Activated T-cell treated with anti-CD3 and anti-CD28 coated beads, Interleukin-2, amount 50 U/mL, for 4 hours (primary cell): Measurements from ENCODE around the gene PGM5. TPM values are rescaled to one million over a fixed set of nuclear protein-coding genes. Genes with fewer than 3 reads are reported as not detected.

Experiments used
- ATAC-seq, 2 donors: fragments of 200-7000 bp; cut with Tn5 transposase; one replicate each; pipeline ENCODE4 v1.10.0; 2021
- DNase-seq: peaks from one replicate; pipeline ENCODE4 v3.0.0-alpha.2; 2020
- H3K27me3 Mint-ChIP-seq: one replicate; pipeline ENCODE4 v1.8.0; 2021; ENCODE audit warnings: low read depth, mixed read lengths
- H3K36me3 Mint-ChIP-seq: one replicate; pipeline ENCODE4 v1.8.0; 2022; ENCODE audit warnings: mixed read lengths; ENCODE audit not compliant: insufficient read depth
- H3K4me1 Mint-ChIP-seq: one replicate; pipeline ENCODE4 v1.8.0; 2021; ENCODE audit warnings: low read depth, mixed read lengths
- H3K4me3 Mint-ChIP-seq: one replicate; pipeline ENCODE4 v1.8.0; 2021; ENCODE audit warnings: mild to moderate bottlenecking, moderate library complexity, mixed read lengths
- H3K9me3 Mint-ChIP-seq: one replicate; pipeline ENCODE4 v1.8.0; 2021; ENCODE audit warnings: mixed read lengths
- total RNA-seq, 3 donors: library from RNA; stranded (reverse); gene quantifications; one replicate each; pipeline ENCODE4 v1.2.1, GENCODE V29; 2021

The PGM5 gene
- total RNA-seq, 3 donors from 2014 or later = not detected

DNA sequence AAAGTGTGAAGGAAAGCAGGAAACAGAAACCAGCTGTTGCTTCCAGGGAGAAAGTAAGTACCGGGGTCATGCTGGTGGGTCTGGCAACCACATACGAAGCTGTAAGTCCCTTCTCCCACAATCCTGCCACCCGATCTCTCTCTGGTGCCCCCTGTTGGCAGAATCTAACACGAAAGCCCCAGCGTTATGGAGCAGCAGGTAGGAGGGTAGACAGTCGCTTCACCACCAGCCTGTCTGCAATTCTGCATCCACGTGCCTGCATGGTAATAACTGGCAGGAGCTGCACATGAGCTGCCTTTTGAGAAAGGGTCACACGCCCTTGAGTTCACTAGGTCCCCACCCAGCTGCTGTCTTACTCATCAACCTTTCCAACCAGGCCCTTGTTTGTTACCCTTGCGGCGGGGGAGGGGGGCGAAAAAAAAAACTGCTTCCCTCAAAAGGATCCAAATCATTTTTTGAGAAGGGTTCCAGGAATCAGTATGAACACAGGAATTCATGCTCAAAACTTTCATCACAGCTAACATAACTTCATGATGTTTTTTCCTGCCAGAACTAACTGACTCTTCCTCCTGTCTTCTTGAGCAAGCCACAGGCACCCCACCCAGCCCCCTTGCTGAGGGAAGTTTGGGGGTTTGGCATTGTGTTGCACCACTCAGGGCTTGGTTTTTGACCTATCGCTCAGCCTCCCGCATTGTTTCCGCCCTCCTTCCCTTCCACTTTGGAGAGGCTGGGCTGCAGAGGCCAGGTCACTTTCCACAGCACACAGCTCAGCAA, 203.8 kb downstream of the PGM5 start:
- Mint-ChIP-seq H3K27me3 (peaks cover 22% of the 10 kb centered on the region), H3K9me3 (no peaks in the 10 kb centered on the region), H3K4me3 (no peak overlapping the region), H3K36me3 (no peaks in the 10 kb centered on the region), H3K4me1 (peaks cover 7% of the 10 kb centered on the region)
- DNase-seq (peak; percentile 29), ATAC-seq (peak; percentile 40 to 54)

DNA sequence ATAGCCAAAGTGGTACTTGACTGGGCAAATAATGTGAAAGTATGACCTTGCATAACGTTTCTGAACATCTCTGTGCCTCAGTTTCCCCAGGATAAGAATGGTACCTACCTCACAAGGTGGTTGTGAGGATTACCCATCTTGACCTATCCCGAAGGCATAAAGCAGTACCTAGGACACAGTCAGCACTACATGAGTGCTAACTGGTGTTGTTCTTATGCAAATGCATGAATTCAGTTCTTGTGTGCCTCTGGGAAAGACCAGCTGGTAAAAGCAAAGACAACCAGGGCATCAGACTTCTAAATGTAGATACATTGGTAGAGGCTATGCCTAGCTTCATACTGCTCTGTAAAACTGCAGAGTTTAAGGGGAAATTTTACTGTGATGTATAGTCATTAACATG, 206.1 kb downstream of the PGM5 start:
- no peak overlapping the region for H3K4me3 Mint-ChIP-seq
- ATAC-seq = no peak
- DNase-seq = no peak
- H3K27me3 Mint-ChIP-seq = peaks cover 23% of the 10 kb centered on the region
- peaks cover 7% of the 10 kb centered on the region for H3K4me1 Mint-ChIP-seq
- H3K9me3 Mint-ChIP-seq = no peaks in the 10 kb centered on the region
- no peaks in the 10 kb centered on the region for H3K36me3 Mint-ChIP-seq

DNA sequence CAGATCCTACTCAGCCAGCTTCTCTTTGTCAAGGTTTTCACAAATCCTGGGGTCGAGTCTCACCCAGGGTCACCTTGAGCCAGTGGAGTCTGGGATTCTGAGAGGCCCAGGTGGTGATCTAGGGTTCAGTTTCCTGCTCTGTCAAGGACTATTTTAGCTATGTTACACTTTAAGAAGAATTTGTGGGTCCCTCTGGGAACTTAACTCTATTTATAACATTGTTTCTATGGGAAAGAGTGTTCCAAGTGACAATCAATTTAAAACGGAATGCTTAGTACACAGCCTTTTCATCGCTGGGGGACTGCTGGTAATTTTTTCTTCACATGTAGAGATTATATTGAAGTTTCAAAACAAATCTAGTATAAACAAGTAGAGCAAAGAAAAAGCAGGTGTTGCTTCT, 211.2 kb downstream of the PGM5 start:
- Mint-ChIP-seq H3K9me3 (peaks cover 9% of the 10 kb centered on the region), H3K4me3 (no peak overlapping the region), H3K36me3 (no peaks in the 10 kb centered on the region), H3K27me3 (peaks cover 35% of the 10 kb centered on the region), H3K4me1 (no peaks in the 10 kb centered on the region)
- DNase-seq (no peak), ATAC-seq (no peak)

DNA sequence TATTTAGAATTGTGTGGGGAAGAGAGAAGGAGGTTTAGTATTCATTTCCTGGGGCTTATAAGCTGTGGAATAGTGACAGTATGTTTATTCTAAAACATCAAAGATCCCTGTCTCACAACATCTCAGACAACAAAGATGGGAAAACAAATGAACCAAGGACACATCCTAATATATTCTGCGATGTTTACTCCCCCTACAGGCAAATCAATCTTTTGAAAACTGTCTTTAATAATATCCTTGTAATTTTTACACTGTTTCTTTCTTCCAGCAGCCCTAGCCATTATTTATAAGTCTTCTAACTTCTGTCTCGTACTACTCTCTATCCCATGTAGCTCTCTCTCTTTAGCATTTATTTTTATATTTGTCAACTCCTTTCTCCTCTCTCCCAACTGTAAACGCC, 217.7 kb downstream of the PGM5 start:
- ATAC-seq (no peak), DNase-seq (no peak)
- Mint-ChIP-seq H3K27me3 (peaks cover 16% of the 10 kb centered on the region), H3K9me3 (peaks cover 9% of the 10 kb centered on the region), H3K4me3 (no peak overlapping the region), H3K4me1 (no peaks in the 10 kb centered on the region), H3K36me3 (no peaks in the 10 kb centered on the region)

DNA sequence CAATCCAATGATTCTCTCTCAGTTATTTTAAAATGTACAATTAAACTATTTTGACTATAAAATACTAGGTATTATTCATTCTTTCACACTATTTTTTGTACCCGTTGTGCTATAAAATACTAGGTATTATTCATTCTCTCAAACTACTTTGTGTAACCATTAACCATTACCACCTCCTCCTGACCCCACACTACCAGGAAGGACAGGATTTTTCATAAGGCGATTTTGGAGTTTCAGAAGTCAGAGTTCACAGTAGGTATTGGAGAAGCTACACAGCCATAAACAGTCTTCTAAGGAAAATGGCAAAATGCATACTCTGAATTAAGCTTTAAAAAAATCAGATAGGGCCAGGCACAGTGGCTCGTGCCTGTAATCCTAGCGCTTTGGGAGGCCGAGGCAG, 219.4 kb downstream of the PGM5 start:
- no peaks in the 10 kb centered on the region for H3K4me1 Mint-ChIP-seq
- H3K36me3 Mint-ChIP-seq = no peaks in the 10 kb centered on the region
- H3K27me3 Mint-ChIP-seq = peaks cover 12% of the 10 kb centered on the region
- DNase-seq (no peak), ATAC-seq (no peak)
- peaks cover 9% of the 10 kb centered on the region for H3K9me3 Mint-ChIP-seq
- no peak overlapping the region for H3K4me3 Mint-ChIP-seq

DNA sequence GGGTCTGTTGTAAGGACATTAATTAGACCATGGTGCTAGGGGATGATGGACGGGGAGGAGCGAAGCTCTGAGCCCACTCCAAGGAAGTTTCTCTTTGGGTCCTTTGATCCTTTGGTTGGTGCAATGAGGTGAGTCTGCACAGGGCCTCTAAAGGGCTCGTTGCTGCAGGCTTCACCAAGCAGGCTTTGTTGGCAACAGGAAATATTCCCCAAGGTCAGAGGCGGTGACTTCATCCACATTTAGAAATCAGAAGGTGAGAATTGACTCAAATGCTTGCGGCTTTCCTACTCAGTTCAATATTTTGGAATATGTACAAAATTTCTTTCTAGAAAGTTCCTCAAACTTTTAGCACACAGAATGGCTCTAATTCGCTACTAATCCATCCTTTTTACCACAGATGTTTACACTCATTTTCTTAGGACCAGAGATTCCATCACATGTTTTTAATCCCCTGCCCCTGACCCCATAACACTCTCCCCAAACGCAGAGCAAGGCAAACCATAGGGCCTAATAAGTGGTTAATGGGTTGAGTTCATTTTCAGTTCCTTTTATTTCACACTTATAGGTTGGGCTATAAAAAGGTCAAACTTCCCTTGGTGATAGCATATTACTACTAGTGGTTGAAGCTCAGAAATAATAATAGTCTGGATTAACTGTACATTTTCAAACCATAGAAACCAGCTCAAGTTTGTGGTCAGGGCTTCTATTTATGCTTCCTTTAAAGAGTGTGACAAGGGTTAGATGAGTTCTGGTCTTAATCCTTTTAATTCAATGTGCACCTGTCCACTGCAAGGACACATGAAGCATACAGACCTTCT, 221.6 kb downstream of the PGM5 start:
- H3K9me3 Mint-ChIP-seq = no peaks in the 10 kb centered on the region
- DNase-seq (no peak), ATAC-seq (no peak)
- H3K4me3 Mint-ChIP-seq = no peak overlapping the region
- H3K36me3 Mint-ChIP-seq = no peaks in the 10 kb centered on the region
- H3K4me1 Mint-ChIP-seq = no peaks in the 10 kb centered on the region
- H3K27me3 Mint-ChIP-seq = peaks cover under 1% of the 10 kb centered on the region

Other genes starting within 250 kb of the PGM5 start
- 10 to 100 TPM; 42.3 to 51.1 (median 43.4) TPM for gene ZNG1C, start 114.6 kb upstream of the PGM5 start, total RNA-seq
- gene FOXD4L3, start 53.7 kb upstream of the PGM5 start, total RNA-seq = not detected
- gene TMEM252, start 184.3 kb downstream of the PGM5 start, total RNA-seq = not detected